GM18520 (cell line): Measurements from ENCODE around the gene PSMD9.
"Not testable (repeated sequence)": the region's sequence is repeated elsewhere in the genome, so short reads cannot be mapped to it uniquely, and the experiment has no call there.

Source experiments
- ATAC-seq: cut with Tn5 transposase; IDR thresholded peaks from one replicate; pipeline ENCODE4 v1.9.1; 2021; ENCODE audit not compliant: unreplicated experiment

Gene PSMD9

DNA sequence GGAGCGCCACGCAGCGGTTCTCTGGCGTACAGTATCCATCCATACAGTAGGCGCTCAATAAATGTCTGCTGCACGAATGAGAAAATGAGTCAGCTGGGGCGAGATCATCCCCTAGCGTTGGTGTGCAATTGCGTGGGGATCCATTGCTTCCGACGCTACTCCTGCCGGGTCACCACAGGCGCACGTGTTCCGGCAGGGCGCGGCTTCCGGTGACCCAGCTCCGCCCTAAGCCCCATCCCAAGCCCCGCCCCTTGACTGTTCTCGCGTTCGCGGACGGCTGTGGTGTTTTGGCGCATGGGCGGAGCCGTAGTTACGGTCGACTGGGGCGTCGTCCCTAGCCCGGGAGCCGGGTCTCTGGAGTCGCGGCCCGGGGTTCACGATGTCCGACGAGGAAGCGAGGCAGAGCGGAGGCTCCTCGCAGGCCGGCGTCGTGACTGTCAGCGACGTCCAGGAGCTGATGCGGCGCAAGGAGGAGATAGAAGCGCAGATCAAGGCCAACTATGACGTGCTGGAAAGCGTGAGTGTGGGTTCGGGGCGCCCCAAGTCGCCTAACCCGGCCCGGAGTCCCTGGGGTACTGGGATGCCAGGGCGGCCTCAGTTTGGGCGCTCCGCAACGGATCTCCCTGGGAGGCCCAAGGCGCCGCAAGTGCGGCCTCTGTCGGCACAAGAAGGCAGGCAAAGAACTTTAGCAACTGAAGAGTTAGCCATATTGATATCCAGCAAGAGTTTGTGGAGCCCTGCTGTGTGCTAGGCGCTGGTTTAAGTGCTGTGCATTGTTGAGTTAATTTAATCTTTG lies at the start of gene PSMD9:
Gene PSMD9 (plus strand): TSS at position 313 of the 796 bp plus-strand sequence. CDS start 67 bp downstream, at position 380.
- peak; percentile 85 for ATAC-seq

DNA sequence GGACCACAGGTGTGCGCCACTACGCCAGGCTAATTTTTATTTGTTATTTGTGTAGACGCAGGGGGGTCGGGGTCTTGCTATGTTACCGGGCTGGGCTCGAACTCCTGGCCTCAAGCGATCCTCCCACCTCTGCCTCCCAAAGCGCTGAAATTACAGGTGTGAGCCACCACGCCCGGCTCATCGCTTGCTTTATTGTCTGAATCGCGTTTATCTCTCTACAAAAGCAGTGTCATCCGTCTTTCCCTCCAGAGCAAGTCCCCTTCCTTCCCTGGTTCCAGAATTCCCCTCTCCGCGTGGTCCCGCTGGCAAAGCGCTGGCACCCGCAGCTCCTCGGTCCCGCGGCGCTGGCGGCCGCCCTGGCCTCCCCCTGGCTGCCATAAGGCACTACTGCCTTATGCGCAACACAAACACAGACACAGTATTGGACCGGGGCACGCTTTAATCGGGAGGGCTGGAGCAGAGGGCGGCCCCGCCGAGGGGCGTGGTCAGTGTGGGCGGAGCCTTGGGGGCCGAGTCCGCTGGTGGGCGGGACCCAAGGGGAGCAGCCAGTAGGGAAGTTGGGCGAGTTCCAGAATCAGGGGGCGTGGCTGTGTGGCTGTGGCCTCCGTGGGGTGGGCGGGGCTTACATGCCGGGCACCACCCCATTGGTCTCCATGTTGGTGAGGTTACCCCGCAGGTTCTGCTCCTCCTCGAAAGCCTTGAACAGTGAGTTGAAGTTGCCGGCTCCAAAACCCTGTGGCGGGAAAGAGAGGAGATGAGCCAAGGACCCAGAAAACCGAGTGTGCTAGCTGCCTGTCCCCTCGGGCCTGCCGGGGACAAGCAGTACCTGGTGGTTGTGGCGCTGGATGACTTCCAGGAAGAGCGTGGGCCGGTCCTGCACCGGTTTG lies 49.2 kb upstream of the PSMD9 start:
- peak; percentile 89 for ATAC-seq

DNA sequence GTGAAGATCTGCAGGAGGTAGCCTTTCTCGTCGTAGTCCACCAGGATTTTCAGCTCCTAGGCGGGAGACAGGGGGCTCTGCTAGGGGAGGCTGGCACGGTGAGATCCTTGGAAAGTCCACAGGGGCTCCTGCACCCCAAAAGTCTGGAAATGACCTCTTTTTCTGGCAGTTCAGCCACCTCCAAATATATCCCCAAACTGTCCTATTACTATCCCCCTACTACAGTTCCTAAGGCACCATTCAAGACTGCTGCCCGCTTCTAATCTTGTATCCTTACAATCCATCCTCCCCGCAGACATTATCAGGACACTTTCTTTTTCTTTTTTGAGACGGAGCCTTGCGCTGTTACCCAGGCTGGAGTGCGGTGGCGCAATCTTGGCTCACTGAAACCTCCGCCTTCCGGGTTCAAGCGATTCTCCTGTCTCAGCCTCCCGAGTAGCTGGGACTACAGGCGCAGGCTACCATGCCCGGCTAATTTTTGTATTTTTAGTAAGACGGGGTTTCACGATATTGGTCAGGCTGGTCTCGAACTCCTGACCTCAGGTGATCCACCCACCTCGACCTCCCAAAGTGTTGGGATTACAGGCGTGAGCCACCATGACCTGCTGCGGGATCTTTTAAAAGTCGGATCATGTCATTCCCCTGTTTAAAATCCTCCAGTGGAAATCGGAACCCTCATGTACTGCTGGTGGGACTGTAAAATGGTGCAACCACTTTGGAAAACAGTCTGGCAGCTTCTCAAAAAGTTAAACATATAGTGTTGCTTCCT lies 48.4 kb upstream of the PSMD9 start:
- no peak for ATAC-seq

DNA sequence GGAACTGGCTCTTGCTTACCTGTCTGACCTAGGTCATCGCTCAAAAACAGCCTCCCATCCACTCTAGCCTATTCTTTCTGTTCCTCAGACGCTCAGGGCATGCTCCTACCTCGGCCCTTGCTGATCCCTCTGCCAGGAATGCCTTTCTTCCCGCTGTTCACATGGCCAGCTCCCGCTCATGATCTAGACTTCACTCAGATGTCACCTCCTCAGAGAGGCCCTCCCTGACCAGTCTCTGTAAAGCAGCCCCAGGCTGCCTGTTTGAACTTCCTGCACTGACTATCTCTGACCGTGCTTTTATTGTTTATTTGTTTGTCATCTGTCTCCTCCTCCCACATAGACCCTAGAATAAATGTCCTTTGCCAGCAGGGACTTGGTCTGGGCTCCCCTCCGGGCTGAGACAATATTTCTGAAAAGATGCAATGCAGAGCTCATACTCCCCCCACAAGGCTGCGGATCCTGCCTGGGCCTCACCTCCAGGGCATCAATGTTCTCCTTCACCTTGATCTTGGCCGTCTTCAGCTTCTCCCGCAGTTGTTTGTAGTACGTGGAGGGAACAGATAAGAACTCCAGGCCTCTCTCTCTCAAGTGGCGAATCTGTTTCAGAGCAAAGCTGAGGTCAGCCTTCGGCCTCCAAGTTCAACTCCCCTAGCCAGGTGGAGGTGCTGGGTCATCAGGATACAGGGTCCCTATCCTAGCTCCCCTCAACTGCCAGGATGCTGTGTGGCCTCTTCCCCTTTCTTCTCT lies 45.2 kb upstream of the PSMD9 start:
- no peak for ATAC-seq

- no peak for ATAC-seq
Measured at GRCh38 chr12:121845701-121846100, 42.9 kb upstream of the PSMD9 start.

GRCh38 chr12:121849211-121849610 lies 39.4 kb upstream of the PSMD9 start:
- no peak for ATAC-seq

GRCh38 chr12:121849665-121850064 lies 38.9 kb upstream of the PSMD9 start:
- ATAC-seq, result no peak

DNA sequence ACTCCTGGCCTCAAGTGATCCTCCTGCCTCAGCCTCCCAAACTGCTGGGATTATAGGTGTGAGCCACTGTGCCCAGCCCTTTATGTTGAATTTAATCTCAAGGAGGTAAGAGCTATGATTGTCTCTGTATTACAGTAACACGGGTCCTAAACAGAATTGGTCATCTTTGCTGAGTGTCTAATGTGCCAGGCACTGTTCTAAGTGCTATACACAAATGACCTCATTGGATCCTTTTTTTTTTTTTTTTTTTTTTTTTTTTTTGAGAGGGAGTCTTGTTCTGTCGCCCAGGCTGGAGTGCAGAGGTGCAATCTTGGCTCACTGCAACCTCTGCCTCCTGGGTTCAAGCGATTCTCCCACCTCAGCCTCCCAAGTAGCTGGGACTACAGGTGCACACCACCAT lies 36.2 kb upstream of the PSMD9 start:
- ATAC-seq, result not testable (repeated sequence)

GRCh38 chr12:121857322-121858246 lies 31.0 kb upstream of the PSMD9 start:
- ATAC-seq, result no peak

DNA sequence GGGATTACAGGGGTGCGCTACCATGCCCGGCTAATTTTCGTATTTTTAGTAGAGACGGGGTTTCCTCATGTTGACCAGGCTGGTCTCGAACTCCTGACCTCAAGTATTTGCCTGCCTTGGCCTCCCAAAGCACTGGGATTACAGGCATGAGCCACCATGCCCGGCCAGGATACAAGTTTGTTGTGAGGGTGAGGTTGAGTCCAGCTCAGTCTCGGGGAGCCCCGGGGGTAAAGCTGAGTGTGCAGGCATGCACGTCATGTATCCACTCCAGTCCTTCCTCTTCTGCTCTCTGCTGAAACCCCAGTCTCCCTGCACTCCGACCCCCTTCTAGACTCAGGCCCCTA lies 30.3 kb upstream of the PSMD9 start:
- no peak for ATAC-seq

GRCh38 chr12:121858662-121859572 lies 29.7 kb upstream of the PSMD9 start, which contains the start of gene HPD:
HPD (minus strand) TSS chr12:121858859; CDS start chr12:121858823, 36 bp downstream.
- no peak for ATAC-seq

DNA sequence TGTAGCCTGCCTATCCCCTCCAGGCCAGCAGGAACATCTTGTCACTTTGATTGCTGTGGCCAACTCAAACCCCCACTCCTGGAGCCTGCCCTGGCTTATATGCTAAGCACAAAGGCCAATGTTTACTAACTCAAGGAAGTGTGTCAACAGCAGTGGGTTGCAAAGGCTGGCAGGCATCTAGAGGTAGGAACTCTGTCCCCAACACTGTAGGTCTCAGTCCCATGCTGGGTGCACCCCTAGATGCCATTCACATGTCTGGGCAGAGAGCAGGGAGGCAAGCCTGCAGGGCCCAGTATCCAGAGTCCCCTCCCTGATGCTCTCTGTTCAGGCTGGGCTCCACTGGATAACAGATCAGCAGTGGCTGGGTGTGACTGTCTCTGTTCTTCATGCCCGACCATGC lies 28.3 kb upstream of the PSMD9 start:
- no peak for ATAC-seq

DNA sequence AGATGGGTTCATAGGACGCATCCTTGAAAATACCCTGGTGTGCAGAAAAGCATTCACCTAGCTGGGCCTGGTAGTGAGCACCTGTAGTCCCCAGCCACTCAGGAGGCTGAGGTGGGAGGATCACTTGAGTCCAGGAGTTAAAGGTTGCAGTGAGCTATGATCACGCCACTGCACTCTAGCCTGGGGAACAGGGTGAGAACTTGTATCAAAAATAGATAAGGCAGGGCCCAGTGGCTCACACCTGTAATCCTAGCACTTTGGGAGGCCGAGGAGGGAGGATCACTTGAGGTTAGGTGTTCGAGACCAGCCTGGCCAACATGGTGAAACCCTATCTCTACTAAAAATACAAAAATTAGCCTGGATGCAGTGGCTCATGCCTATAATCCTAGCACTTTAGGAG lies 27.9 kb upstream of the PSMD9 start:
- ATAC-seq, result not testable (repeated sequence)

DNA sequence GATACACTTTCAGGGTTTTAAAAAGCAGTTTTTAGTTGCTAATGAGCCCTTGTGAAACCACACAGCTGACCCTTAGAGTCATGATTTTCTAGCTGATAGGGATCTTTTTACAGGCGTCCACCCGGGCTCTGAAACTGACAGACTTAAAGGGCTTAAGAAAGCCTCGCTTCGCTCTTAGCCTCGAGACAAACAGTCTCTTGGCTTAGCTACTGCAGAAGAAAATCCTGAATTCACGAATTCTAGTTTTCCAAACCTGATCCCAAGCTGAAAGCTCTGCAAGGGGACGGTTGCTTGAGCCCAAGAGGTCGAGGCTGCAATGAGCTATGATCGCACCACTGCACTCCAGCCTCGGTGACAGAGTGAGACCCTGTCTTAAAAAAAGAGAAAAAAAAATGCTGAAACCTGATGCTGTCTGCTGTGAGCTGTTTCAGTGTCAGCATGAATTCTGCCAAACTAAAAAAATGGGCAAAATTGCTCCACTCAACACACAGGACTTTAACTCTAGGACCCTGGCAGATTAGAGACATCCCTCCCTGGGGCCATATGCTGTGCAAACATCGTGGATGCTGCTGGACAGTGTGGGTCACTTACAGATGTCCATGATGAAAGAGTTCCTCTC lies 26.8 kb upstream of the PSMD9 start:
- no peak for ATAC-seq

DNA sequence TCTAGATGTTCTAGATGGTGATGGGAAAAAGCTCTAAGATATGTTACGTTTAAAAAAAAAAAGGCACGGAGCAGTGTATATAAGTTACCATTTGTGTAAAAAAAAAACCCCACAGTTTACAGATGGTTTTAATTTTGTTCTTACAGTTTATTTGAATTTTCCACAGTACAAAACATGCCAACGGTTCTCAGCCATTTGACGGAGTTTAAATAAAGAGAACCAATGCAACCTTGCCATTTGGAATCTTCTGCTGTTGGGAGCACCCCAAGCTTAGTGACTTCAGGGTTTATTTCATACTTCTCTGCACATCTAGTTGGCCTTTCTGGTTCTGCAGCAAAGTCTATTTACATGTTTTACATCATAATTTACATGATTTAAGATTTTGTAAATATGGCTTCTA lies 22.3 kb upstream of the PSMD9 start:
- no peak for ATAC-seq

DNA sequence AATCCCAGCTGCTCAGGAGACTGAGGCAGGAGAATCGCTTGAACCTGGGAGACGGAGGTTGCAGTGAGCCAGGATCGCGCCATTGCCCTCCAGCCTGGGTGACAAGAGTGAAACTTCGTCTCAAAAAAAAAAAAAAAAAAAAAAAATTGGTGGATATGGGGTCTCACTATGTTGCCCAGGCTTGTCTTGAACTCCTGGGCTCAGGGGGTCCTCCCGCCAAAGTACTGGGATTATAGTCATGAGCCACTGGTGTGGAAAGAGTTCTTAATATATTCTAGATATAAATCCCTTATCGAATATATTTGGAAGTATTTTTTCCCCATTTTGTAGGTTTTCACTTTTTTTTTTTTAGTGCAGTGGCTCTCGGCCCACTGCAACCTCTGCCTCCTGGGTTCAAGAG lies 19.4 kb upstream of the PSMD9 start:
- not testable (repeated sequence) for ATAC-seq

GRCh38 chr12:121871467-121871866 lies 17.1 kb upstream of the PSMD9 start:
- no peak for ATAC-seq
